22Rv1 (cell line): Measurements from ENCODE around the gene MRPL23.
"Not testable (repeated sequence)": the region's sequence is repeated elsewhere in the genome, so short reads cannot be mapped to it uniquely, and the experiment has no call there.

Experiments used
- CTCF ChIP-seq: fragments of 450-650 bp; IDR thresholded peaks from 2 replicates; pipeline ENCODE4 v1.5.1; 2017; ENCODE audit warnings: mild to moderate bottlenecking
- ZFX ChIP-seq: fragments of 450-650 bp; IDR thresholded peaks from 2 replicates; pipeline ENCODE4 v1.6.1; 2017; ENCODE audit warnings: antibody characterized with exemption, borderline replicate concordance

GRCh38 chr11:1939788-1940187 is 7.3 kb upstream of the MRPL23 start:
- TF ChIP-seq CTCF, ZFX: not testable (repeated sequence)
